LNCAP (cell line): ENCODE data around the gene COMT.

Source experiments
- CTCF ChIP-seq: fragments of 450-650 bp; IDR thresholded peaks from 2 replicates; pipeline ENCODE4 v1.5.1; 2017; ENCODE audit warnings: mild to moderate bottlenecking

Gene COMT

DNA sequence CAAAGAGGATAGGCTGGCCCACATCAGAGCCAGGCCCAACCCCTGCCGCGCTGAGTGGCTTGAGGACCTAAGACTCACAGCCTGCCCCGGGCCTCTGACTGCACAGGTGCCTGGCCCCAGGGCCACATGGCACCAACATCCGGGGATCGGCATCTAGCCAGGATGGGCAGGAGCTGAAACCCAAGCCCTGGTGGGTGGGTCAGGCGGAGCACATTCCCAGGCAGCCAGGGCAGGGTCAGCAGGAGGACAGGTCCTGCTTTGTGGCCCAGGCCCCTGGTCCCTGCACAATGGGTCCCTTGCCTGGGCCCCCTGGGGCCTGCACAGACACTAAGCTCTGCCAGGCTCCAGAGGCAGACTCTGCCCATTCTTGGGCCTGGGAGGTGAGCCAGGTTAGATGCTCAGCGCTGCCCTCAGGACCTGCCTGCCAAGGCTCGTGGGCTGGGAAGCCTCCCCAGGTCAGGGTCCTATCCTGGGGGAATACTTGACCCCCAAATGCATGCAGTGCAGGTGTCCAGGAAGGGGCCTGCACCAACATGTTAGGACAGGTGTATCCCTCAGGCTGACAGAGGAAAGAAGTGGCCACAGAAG is 41.5 kb downstream of the COMT start:
- TF ChIP-seq CTCF, result no peak

- TF ChIP-seq CTCF, result no peak
These were observed 42.2 kb downstream of the COMT start for GRCh38 chr22:19983741-19984140.

DNA sequence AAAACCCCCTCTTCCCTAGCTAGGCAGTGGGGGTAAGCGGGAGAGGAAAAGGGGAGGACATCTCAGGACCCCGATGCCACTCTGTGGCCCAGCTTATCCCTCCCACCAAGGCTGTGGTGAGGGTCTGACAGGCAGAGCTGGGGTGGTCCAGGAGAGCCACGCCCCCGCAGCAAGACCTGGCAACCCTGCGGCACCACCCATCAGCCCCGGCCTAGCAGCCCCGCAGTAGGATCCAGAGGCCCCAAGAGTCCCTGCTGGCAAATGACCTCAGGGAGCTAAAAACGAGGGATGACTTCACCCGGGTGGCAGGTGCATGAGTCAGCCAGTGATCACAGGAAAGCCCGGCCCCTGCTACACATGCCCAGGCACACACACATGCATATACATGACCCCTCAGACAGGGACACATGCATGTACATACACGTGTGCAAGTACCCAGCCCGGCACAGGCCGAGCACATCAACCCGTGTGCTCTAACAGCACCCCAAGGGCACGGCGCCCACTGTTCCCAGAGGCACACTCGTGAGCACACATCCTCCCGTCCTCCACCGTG is 42.7 kb downstream of the COMT start:
- no peak for TF ChIP-seq CTCF

- no peak for TF ChIP-seq CTCF
These were observed 43.6 kb downstream of the COMT start for GRCh38 chr22:19984851-19985811.

GRCh38 chr22:19986011-19986409 is 44.4 kb downstream of the COMT start:
- TF ChIP-seq CTCF, result no peak

- no peak for TF ChIP-seq CTCF
These were observed 45.1 kb downstream of the COMT start for GRCh38 chr22:19986410-19987341.
